HG02981 (cell line): Measurements from ENCODE around the gene CFAP221.
A peak's percentile ranks its signal among the peaks of the same experiment; 100 is the strongest.

Experiments used
- ATAC-seq: cut with Tn5 transposase; IDR thresholded peaks from one replicate; pipeline ENCODE4 v1.9.1; 2021; ENCODE audit warnings: mild to moderate bottlenecking, moderate library complexity; ENCODE audit not compliant: unreplicated experiment

CFAP221 gene

DNA sequence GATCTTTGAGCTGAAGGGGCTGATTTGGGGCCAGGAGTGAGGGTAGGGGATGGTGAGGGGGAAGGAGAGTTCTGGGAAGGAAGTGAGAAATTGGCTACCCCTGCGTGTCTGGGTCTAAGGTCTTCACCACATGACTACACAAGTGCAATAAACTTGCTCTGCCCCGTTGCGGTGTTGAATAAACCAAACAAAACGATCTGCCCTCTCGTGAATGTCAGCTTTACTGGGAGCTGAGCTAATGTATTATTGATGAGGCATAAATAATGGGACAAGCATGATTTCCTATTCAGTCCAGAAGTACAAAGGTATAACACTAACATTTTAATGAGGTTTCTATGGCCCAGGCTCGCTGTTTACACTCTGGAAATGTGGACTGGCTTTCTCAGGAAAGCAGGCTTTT is 8.0 kb upstream of the CFAP221 start:
- ATAC-seq: no peak

DNA sequence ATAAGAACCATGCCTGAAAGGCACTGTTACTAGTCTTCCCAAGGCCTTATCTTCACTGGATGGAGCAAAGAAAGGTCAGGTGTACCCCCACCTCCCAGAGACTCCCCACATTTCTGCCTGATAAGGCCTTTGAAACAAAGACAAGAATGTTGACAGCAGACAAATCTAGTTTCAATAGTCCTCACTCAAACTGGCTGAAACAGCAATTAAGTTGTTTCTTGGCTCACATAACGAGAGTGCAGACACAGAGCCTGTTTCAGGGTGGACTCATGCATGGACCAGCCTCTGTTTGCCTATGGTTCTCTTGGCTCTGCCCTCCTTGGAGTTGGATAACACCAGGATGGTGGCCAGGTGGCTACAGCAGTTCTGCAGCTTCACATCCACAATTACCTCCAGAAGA is 7.5 kb upstream of the CFAP221 start:
- ATAC-seq: no peak

DNA sequence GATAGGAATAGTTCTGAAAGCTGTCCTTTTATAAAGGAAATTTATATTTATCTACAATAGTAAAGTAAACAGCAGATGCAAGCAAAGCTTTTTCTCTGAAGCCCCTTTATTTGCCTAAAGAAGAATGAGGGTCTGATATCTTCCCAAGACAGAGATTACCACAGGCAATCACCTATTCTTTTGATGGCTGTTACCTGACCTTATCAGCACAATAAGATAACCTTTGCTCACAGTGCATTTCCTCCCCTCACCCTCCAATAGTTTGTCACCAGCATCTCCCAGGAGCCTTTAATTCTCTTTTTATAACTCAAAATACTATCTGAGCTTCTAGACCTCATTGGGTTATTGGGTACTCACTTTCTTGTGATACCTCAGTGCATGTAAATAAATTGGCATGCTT is 6.5 kb upstream of the CFAP221 start:
- ATAC-seq: no peak

DNA sequence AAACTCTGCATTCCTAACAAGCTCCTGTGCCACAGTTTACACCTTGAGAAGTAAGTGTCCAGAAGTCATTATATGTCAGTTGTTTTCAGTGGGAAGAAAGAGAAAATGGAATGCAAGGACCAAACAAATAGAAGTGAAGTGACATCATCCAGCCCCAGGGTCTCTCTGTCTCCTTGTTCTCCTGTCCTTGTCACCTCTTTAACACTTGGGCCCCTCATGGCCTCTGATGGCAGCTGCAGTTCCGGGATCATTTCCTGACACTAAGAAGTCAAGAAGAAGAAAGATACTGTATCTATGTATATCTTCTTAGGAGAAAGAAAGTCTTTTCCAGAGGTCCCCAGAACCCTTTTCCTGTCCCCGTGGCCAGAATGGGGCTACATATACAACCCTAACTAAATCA is 2.8 kb upstream of the CFAP221 start:
- no peak for ATAC-seq

DNA sequence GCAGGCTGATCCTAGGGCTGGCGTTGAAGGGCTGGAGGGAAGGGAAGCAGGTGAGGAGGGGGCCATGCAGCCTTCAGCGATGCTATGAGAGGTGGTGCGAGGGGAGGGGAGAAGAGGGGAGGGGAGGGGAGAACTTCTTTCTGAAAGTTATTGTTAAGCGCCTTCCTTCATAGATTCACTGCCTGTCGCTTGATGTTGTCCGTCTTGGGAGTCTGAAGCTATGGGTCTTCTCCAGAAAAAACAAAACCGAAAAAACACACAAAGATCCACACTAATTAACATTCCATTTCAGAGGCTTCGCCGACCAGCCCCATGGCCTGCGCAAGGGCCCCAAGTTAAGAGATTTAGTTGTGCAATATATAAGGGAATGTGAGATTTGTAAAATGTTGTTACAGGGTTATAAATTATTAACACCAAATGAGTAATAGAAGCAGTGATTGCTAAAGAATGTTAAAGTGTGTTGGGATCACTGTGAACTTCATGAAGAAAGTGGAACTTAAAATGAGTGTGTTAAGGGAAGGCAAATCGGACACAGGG is 758 bp downstream of the CFAP221 start:
- ATAC-seq: no peak

DNA sequence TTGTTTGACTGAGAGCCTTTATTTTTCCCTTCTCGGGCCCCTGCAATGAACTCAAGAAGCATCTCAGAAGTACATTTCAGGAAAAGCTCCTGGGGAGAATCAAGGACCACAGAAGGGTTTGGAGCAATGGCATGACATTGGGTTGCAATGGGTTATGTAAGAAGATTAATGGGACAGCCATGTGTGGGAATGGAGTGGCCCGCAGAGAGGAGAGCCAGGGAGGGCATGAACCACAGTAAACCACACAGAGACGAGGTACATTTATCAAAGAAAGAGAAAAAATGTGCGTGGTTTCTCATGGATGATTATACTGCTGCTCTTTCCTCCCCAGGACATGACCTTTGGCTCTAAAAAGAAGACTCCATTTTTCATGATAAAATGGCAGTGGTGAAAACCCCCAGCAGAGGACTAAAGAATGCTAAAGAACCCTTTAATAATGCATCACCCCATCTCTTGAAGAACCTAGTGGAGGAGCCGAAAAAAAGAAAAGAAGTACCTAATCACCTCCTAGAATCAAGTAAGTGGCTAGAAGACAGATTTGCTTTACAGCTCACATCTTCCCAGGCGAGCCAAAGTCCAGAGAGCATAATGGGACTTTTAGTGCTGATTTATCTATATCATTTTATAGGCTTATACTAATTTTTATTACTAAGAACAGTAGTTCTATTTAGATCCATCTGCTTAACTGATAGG is 1.7 kb downstream of the CFAP221 start:
- no peak for ATAC-seq

DNA sequence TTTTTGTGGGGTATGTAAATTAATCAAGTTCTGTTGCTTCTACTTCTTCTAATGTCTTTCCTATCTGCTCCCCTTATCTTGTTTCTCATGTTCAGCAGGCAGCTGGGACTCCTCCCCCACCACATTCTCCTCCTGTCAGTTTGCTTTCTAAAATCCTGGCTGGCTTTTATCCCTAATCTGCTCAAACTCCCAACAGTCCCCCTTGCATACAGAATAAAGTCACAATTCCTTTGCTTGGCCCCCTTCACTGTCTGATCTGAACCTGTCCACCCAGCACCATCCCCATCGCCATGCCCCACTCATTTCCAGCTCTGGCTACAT is 2.2 kb downstream of the CFAP221 start:
- no peak for ATAC-seq

DNA sequence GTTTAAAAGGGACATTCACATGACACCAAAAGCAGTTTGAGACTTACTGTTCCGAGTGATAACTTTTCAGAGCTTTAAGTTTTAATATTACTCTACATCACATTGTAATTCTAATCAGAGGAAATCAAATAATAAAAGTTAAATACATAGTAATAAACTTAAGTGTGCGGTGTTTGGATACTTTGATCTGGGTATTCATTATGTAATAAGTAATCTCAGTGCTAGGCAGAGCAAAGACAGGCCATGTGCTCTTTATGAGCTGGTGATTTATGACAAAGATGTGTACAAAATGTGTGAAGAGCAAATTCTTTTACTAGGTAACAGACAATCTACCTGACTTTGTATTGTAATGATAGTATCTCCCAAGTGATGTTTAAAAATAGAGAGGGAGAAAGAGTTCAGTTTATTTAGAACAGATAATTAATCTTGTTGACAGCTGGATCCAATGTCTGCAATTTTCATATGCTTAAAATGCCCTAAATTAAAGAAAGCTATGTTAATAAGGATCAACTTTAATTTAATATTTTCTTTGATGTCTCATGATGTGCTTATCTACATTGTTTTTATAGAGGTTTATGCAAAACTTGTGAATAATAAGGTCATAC is 4.4 kb downstream of the CFAP221 start:
- ATAC-seq: no peak

DNA sequence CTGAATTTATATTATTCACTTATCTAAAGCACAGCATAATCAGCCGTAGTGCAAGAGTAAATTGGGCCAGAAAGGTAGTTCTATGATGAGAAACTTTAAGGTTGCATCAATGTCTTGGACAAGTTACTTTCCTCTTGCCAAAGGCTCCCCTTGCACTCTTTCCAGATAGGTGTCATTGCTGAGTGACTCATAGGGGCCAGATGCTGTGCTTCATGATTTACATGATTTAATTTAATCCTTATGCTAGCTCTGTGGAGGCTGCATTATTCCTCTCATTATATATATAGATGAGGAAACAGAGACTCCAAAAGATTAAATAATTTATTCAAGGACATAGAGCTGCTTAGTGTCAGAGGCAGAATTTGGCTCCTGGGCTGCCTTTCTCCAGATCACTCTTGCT is 5.0 kb downstream of the CFAP221 start:
- ATAC-seq: no peak

DNA sequence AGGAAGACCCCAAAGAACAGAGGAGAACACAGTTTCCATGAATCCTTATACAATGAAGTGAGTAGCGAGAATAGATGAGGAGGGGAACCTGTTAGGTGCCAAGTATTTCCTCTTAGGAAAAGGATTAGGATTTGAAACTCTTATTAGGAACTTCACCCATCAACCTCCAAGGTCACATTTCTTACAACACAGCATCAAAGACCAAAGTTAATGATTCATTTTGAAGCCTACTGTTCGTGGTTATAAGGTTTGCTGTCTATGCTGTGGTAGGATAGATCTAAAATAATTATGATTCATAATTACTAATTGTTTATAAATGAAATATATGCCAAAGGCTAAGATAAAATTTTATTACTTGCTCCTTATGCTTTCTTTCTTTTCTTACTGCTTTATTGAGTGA is 6.1 kb downstream of the CFAP221 start:
- no peak for ATAC-seq

DNA sequence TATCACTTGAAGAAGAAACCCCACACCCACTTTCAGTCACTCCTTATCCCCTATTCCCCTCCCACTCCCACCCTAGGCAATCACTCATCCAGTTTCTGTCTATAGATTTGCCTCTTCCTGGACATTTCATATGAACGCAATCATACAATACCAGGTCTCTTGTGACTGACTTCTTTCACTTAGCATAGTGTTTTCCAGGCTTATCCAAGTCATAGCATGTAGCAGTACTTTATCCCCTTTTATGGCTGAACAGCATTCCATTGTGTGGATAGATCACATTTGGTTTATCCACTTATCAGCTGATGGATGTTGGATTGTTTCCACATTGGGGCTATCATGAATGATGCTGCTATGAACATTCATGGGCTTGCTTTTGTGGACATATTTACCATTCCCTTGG is 6.6 kb downstream of the CFAP221 start:
- no peak for ATAC-seq

DNA sequence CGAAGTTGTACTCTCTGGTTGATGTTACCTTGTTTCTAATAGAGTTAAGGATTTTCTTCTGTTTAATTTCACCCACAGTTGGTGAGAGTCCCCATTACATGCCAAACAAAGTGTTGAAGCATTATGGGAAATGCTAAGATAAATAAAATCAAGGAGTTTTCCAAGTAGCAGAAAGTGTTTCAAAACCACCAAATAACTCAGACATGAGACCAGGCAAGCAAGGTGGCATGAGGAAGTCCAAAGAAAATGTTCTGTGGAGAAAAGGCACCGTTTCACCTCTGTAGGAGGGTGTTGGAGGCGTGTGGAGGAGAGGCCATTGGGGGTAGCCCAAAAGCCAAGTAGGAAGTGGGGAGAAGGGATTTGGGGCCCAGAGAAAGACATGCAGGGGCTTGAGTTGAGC is 8.7 kb downstream of the CFAP221 start:
- no peak for ATAC-seq

DNA sequence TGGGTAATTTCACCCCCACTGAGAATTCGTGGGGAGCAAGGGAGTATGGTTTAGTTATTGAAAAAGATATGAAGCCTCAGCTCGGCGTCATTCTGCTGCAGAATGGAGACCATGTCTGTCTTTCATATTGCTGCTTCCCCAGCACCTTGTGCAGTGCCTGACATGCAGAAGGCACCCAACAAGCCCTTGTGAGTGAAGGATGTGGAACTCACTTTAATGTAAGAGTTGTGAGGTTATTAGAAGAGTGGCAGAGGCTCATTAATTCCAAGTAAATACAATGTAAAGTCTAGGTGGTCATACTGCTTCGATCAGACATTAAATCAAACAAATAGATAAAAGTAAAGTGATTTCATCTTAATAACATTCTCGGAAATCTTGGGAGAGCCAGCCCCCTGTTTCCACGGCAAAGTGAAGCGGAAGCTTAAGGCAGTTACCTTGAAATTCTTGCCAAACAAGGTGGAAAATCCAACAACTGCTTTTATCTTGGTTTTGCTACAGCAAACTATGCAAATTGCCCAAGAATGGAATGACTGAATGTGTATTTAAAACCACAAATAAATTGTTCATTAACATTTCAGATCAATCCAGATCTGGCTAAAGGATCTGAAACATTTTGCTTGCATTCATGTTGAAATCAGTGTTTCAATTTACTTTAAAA is 9.6 kb downstream of the CFAP221 start:
- ATAC-seq: no peak

DNA sequence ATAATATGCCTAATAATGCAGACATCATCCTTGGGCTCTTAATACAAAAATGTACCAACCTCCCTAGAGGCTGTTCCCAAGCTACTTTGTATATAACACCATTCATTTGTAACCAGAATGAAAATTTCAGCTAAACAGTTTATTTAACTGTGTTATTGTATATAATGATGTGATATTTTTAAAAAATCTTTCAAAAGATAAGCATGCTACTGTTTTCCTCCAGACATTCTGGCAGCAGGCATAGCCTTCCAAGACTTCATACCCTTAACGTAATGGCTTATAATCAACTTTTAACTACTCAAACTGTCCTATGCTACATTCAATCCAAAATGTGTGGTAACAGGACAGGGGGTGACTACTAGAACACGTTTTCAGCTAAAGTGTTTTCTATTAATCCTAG is 21.2 kb downstream of the CFAP221 start:
- no peak for ATAC-seq

DNA sequence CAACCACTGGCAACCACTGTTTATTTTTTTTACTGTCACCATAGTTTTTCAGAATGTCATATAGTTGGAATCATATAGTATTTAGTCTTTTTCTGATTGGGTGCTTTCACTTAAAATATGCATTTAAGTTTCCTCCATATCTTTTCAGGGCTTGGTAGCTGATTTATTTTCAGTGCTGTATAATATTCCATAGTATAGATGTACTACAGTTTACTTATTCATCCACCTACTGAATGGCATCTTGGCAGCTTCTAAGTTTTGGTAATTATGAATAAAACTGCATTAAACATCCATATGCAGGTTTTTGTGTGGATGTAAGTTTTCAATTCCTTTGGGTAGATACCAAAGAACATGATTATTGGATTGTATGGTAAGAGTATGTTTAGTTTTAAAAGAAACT is 23.0 kb downstream of the CFAP221 start:
- no peak for ATAC-seq

DNA sequence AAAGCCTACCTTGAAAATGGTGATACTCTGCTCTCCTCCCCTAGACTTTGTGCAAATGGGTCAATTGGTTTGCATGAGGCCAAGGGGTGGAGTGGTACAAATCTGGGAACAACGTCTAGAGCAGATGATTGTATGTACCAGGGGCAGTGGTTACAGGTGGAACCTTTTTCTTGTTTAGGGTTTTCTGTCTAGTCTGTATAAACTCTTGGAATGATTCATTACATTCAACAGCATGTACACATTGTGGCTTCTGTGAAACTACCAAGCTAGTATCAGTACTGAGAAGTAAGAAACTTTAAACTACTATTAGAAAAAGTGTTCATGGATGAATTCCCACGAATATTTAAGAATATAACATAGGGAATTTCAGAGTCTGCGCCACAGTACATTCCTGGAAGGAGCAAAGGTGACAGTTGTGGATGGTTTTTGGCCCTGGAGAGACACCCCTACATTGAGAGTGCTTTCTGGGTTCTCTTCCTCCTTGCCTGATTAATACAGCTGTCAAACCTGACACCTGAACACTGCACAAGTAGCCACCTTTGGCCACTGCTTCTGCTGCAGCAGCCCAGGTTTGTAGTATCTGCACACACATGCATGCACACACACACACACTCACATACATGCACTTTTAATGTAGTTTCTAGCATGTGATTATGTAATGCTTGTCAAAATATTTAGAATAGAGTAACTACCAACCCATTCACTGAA is 30.0 kb downstream of the CFAP221 start:
- peak; percentile 99 for ATAC-seq

DNA sequence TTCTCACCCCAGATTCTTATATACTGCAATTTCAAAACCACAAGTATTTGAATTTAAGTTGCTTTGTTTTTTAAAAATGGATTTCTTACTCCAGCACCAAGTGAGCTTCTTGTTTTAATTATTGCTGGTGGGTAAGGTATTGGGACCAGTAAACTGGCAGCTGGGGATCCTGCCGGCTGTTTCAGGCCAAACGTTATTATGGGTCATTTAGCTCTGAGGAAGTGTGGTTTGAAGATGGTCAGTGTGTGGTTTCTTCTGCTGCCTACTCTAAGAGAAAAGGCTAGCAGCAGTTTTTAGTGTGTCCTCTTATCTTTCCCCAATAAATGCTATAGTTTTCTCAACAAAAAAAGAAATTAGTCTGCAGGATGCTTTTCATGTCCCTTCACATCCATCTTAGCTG is 30.6 kb downstream of the CFAP221 start:
- ATAC-seq: no peak

DNA sequence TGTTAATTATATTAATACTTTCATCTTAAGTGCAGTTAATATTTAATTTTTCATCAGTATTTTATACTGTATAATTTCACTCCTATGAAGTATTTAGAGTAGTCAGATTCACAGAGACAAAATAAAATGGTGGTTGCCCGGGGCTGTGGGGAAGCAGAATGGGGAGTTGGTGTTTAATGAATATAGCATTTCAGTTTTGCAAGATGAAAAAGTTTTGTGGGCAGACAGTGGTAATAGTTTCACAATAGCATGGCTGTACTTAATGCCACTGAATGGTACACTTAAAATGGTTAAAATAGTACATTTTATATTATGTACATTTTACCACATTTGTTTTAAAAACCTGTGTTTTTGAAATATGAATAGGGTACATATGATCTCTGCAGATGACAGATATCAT is 31.2 kb downstream of the CFAP221 start:
- no peak for ATAC-seq

DNA sequence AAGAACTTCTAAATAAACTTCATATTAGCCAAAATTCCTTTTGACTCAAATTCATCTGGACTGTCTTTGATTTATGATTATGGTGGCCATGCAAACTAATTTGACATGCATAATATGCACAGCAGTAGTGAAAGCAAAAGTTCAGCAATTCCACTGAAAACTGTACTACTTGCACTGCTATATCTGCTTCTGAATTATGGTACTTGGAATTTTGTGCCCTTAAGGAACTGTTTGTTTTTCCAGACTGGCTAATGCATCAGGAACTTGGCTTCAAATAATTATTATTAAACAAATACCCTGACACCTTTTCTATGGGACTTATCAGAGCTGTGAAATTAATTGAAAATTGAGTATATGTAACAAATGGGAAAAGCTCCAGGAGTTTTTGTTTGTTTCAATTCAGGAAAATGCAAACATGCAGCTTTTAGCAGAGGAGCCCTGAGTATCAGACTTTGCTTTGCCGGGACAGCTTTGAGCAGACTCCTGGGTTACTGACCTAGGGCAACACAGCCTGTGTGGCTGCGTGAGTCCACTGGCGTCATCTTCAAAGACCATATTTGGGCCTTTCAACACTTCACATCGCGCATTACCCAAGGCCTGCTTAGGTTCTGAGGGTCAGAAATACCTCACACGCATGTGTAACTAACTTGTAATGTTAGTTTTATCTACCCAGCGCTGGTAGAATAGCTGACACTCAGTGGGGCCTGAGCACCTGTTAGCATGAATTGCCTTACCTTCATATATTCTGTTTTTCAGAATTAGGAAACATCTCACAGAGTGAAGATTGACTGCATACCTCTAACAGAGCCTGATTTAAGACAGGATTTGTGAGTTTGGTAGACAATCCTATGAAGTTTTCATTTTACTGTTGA is 35.4 kb downstream of the CFAP221 start:
- no peak for ATAC-seq

DNA sequence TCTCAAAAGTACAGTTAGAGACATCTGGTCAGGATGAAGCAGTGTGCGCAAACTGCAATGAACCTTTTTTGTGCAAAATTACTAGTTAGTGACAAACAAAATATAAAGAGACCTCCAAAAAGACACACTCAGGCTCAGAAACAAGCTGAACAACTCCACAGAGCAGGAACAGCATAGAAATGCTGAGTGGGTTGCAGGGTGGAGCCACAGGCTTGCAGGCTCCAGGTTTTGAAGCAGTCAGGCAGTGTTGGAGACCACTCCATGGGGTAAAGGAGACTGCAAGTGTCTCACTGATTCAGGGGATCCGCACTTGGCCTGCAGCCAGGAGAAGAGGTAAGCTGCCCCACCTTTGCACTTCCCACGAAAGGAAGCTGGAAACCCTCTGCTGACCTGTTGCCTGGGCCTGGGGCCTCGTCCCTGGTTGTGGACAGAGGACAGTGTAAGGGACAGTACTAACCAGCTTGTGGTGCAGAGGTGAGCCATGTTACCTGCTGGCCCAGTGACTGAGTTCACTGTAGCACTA is 36.4 kb downstream of the CFAP221 start:
- no peak for ATAC-seq

DNA sequence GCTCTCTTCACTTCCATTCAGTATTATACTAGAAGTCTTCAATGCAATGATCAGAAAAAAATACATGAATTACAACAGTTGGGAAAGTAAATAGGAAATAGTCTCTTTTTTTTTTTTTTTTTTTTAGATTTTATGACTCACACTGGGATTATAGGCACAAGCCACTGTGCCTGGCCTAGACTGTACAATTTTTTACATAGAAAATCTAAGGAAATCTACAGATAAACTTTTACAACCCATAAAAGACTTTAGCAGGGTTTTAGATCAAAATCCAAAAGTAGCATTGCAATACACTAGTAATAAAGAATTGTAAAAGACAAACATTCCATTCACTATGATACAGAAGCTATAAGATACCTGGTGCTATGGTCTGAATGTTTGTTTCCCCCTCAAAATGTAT is 39.0 kb downstream of the CFAP221 start:
- no peak for ATAC-seq
